HG02571 (cell line): ENCODE data around the gene TMEM41A.
"Not testable (repeated sequence)": the region's sequence is repeated elsewhere in the genome, so short reads cannot be mapped to it uniquely, and the experiment has no call there.

Experiments used
- ATAC-seq: cut with Tn5 transposase; IDR thresholded peaks from one replicate; pipeline ENCODE4 v1.9.1; 2021; ENCODE audit warnings: mild to moderate bottlenecking, moderate library complexity; ENCODE audit not compliant: unreplicated experiment

TMEM41A gene

GRCh38 chr3:185489462-185489861 is 9.4 kb downstream of the TMEM41A start:
- ATAC-seq = no peak

GRCh38 chr3:185488465-185488864 is 10.4 kb downstream of the TMEM41A start:
- no peak for ATAC-seq

GRCh38 chr3:185486394-185486793 is 12.4 kb downstream of the TMEM41A start:
- no peak for ATAC-seq

- ATAC-seq = no peak
Observed at GRCh38 chr3:185484296-185484695, 14.5 kb downstream of the TMEM41A start.

- no peak for ATAC-seq
Observed at GRCh38 chr3:185479373-185479945, 19.4 kb downstream of the TMEM41A start.

- ATAC-seq = no peak
Observed at GRCh38 chr3:185477316-185477715, 21.5 kb downstream of the TMEM41A start.

- not testable (repeated sequence) for ATAC-seq
Observed at GRCh38 chr3:185474922-185475321, 23.9 kb downstream of the TMEM41A start.

- no peak for ATAC-seq
Observed at GRCh38 chr3:185473290-185473815, 25.5 kb downstream of the TMEM41A start.

GRCh38 chr3:185470323-185470722 is 28.5 kb downstream of the TMEM41A start:
- ATAC-seq = no peak

GRCh38 chr3:185469542-185469941 is 29.3 kb downstream of the TMEM41A start:
- ATAC-seq = no peak

GRCh38 chr3:185466123-185466522 is 32.7 kb downstream of the TMEM41A start:
- ATAC-seq = not testable (repeated sequence)

GRCh38 chr3:185465471-185465870 is 33.4 kb downstream of the TMEM41A start:
- ATAC-seq = no peak

- no peak for ATAC-seq
Observed at GRCh38 chr3:185460719-185461350, 38.0 kb downstream of the TMEM41A start.

GRCh38 chr3:185460309-185460708 is 38.5 kb downstream of the TMEM41A start:
- ATAC-seq = no peak

- ATAC-seq = no peak
Observed at GRCh38 chr3:185457376-185457775, 41.5 kb downstream of the TMEM41A start.

- not testable (repeated sequence) for ATAC-seq
Observed at GRCh38 chr3:185451432-185451831, 47.4 kb downstream of the TMEM41A start.

GRCh38 chr3:185448107-185448506 is 50.7 kb downstream of the TMEM41A start:
- ATAC-seq = no peak

- ATAC-seq = no peak
Observed at GRCh38 chr3:185444329-185444728, 54.5 kb downstream of the TMEM41A start.

- ATAC-seq = no peak
Observed at GRCh38 chr3:185442031-185442430, 56.8 kb downstream of the TMEM41A start.

- ATAC-seq = no peak
Observed at GRCh38 chr3:185439745-185440466, 58.9 kb downstream of the TMEM41A start.
